ENCODE data around the gene TMEM94. TPM values are rescaled to one million over a fixed set of nuclear protein-coding genes. Genes with fewer than 3 reads are reported as not detected.

The TMEM94 gene
- total and polyA plus RNA-seq, 9 of the 15 experiments (the other 6 are each of a cell fraction or from before 2014, with no cell fraction given): 0.35 to 48.1 (median 14.4) TPM

DNA sequence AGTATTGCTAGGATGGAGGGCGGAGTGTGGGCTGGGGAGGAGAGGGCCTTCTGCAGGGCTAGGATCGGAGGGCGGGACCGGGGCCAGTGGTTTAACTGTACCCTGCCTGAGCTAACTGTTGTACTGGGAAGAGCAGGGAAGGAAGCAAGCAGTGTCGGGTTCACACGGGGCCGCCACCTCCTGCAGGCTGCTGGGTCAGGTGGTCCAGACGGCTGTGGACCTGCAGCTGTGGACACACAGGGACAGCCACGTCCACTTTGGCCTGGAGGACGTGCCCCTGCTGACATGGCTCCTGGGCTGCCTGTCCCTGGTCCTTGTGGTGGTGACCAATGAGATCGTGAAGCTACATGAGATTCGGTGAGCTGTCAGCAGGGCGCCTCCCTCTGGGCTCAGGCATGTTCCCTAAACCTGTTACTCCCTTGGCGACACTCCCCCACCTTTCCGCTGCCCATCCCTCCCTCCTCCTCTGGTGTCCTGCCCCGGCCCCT lies 42.3 kb downstream of the TMEM94 start:
- H3K27ac ChIP-seq (ENCODE audit: extremely low read depth, low read depth, low read length): no peak overlapping the region
- BruUV-seq (replicated peaks): no TSS peak
- no peaks in the 10 kb centered on the region for H3K79me2 ChIP-seq (ENCODE audit: control insufficient read depth, insufficient read depth, low read length)
- peaks cover 3% of the 10 kb centered on the region for H3K9me1 ChIP-seq (ENCODE audit: control insufficient read depth, insufficient read depth, low read length)
- intact Hi-C loops (cut with micrococcal nuclease): no loop called here
- peaks cover 0 to 56% of the 10 kb centered on the region in 2 experiments; a peak in 2 of 5 replicates for H3K4me1 ChIP-seq (replicated peaks in 1 of 2; ENCODE audit: control insufficient read depth in 2 of 2, insufficient read depth in 2 of 2, low read length in 2 of 2)
- ChIA-PET CTCF (ENCODE audit: low intra/inter-chr PET ratio) (no interaction called here), POLR2A (interaction anchor here (0.5 to 2.8 kb wide), 9 partner anchors 9 to 239 kb away, joined by 3 to 9 read pairs (median 5); partner anchors contain the start of genes GGA3, MRPS7 and SMIM5)
- H3K9me3 ChIP-seq (replicated peaks; ENCODE audit: control insufficient read depth, insufficient read depth, low read depth, low read length): no peaks in the 10 kb centered on the region
- H4K20me1 ChIP-seq (replicated peaks; ENCODE audit: control insufficient read depth, insufficient read depth, low read length): no peaks in the 10 kb centered on the region
- in situ Hi-C loops (cut with MboI): loop anchor here (5.0 kb wide), 1 partner anchor 71 kb away; no protein-coding TSS in a partner anchor
- DNase-seq (ENCODE audit: extremely low read depth in 1 of 4, low spot score in 3 of 4) (peak; percentile 42 to 68 (median 56)), FAIRE-seq (no peak), ATAC-seq (peak; percentile 70)
- no peak overlapping the region for H3K9ac ChIP-seq (ENCODE audit: insufficient read depth in 1 of 2, low read depth in 2 of 2, low read length in 2 of 2)
- WGBS (ENCODE audit: insufficient coverage, low coverage, missing lambda C conversion rate): 52% methylated on average over 12 of the region's 16 CpGs
- H3K4me2 ChIP-seq (ENCODE audit: insufficient read depth, low read length): no peak overlapping the region
- peaks cover 44% of the 10 kb centered on the region; the same call in 2 of the 3 replicates for H3K36me3 ChIP-seq (ENCODE audit: control insufficient read depth, insufficient read depth, low read length)
- H3K4me3 ChIP-seq: no peak overlapping the region
- no peaks in the 10 kb centered on the region for H3K27me3 ChIP-seq (ENCODE audit: control insufficient read depth in 2 of 2, insufficient read depth in 2 of 2, low read length in 2 of 2)
- H2AFZ ChIP-seq (ENCODE audit: low read depth, low read length): no peak overlapping the region
- TF ChIP-seq, protein P1, sequence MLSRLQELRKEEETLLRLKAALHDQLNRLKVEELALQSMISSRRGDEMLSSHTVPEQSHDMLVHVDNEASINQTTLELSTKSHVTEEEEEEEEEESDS (CRISPR knock-in tag; IDR thresholded peaks at IDR 0.05): no peak
- TF ChIP-seq TOE1 (IDR thresholded peaks at IDR 0.05; ENCODE audit: borderline replicate concordance) (no peak), TOE1 (CRISPR knock-in tag; IDR thresholded peaks at IDR 0.05; ENCODE audit: borderline replicate concordance, low read depth) (no peak), KAT8 (IDR thresholded peaks at IDR 0.05; ENCODE audit: low read depth) (no peak), ZBTB8A (IDR thresholded peaks at IDR 0.05; ENCODE audit: partially characterized antibody) (no peak), NCOR1 (IDR thresholded peaks at IDR 0.05) (no peak), NFATC3 (IDR thresholded peaks at IDR 0.05) (no peak), MTF1 (CRISPR knock-in tag; IDR thresholded peaks at IDR 0.05; ENCODE audit: borderline replicate concordance) (no peak), ETV6 (IDR thresholded peaks at IDR 0.05; ENCODE audit: borderline replicate concordance in 1 of 2, low read depth in 2 of 2, low read length in 1 of 2) (no peak), ETV6 (CRISPR knock-in tag; IDR thresholded peaks at IDR 0.05; ENCODE audit: borderline replicate concordance) (no peak), E2F3 (CRISPR knock-in tag; IDR thresholded peaks at IDR 0.05) (no peak), MYNN (IDR thresholded peaks at IDR 0.05) (no peak), MYNN (CRISPR knock-in tag; IDR thresholded peaks at IDR 0.05) (no peak)
- TF ChIP-seq, protein P2, sequence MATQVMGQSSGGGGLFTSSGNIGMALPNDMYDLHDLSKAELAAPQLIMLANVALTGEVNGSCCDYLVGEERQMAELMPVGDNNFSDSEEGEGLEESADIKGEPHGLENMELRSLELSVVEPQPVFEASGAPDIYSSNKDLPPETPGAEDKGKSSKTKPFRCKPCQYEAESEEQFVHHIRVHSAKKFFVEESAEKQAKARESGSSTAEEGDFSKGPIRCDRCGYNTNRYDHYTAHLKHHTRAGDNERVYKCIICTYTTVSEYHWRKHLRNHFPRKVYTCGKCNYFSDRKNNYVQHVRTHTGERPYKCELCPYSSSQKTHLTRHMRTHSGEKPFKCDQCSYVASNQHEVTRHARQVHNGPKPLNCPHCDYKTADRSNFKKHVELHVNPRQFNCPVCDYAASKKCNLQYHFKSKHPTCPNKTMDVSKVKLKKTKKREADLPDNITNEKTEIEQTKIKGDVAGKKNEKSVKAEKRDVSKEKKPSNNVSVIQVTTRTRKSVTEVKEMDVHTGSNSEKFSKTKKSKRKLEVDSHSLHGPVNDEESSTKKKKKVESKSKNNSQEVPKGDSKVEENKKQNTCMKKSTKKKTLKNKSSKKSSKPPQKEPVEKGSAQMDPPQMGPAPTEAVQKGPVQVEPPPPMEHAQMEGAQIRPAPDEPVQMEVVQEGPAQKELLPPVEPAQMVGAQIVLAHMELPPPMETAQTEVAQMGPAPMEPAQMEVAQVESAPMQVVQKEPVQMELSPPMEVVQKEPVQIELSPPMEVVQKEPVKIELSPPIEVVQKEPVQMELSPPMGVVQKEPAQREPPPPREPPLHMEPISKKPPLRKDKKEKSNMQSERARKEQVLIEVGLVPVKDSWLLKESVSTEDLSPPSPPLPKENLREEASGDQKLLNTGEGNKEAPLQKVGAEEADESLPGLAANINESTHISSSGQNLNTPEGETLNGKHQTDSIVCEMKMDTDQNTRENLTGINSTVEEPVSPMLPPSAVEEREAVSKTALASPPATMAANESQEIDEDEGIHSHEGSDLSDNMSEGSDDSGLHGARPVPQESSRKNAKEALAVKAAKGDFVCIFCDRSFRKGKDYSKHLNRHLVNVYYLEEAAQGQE (IDR thresholded peaks at IDR 0.05; ENCODE audit: borderline replicate concordance): peak; percentile 29; the same call in 1 of the 2 replicates
- TF ChIP-seq, protein P2 (CRISPR knock-in tag; IDR thresholded peaks at IDR 0.05; ENCODE audit: low read depth): no peak
